Measurements from ENCODE around the gene ARFGAP3. TPM values are rescaled to one million over a fixed set of nuclear protein-coding genes. Genes with fewer than 3 reads are reported as not detected.
A peak's percentile ranks its signal among the peaks of the same experiment; 100 is the strongest.

Gene ARFGAP3
- total RNA-seq, 1 experiment from 2014 or later, result 45.1 TPM

DNA sequence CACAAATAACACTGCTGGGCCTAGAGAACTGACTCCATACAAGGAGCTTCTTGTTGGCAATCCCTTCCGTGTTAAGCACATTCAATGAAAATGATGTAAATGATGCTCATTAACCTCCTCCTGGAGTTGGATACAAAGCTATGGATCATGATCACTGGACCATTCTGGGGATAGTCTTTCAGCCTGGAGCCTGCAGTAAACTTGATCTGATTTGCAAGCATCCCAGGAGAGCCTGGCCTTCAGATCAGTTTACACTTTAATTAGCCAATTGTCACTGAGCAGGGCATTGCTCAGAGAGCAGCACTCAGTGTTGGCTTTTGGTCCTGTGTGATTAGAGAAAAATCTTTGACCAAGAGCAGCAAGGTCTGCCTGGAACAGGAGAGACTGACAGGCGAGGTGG is 45.6 kb downstream of the ARFGAP3 start:
- no peak for DNase-seq (ENCODE audit: low read depth, low spot score)
- in situ Hi-C loops (cut with HindIII; ENCODE audit: low pct_unique_long_range_greater_than_20kb, low sequenced_read_pairs), result no loop called here

DNA sequence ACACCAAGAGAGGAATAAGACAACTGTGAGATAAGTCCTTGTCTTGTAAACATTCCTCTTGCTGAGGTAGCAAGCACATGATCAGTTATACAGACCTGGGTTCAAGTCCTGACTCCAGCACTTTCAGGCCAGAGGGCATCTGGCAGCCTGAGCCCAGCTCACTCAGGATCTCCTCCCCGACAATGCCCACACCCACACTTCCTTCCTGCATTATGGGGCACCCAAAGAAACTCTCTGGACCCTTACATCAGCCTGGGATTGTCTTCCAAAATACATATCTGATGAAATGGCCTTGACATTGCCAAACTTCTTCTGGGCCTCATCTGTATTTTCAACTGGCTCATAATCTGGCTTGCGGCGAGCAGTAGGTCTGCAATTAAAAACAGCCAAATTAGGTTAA is 48.6 kb downstream of the ARFGAP3 start:
- DNase-seq (ENCODE audit: low read depth, low spot score), result no peak
- in situ Hi-C loops (cut with HindIII; ENCODE audit: low pct_unique_long_range_greater_than_20kb, low sequenced_read_pairs), result no loop called here

DNA sequence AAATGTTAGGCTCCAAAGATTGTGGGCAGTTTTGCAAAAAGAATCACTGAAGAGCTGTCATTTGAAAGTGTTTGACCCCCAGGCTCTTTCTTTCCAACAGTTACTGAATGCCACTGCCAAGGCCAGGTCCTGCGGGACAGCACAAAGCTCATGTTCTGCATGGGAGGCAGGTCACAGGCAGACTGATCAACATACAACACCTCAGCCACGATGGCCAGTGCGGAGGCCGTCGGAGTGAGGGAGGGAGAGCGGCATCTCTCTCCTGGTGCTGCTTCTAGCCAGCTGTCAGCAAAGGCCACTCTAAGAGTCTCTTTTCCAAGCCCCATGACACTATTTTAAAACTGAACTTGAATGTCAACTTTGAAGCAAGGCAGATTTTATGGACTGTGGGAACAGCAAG is 49.9 kb downstream of the ARFGAP3 start:
- in situ Hi-C loops (cut with HindIII; ENCODE audit: low pct_unique_long_range_greater_than_20kb, low sequenced_read_pairs), result no loop called here
- no peak for DNase-seq (ENCODE audit: low read depth, low spot score)

DNA sequence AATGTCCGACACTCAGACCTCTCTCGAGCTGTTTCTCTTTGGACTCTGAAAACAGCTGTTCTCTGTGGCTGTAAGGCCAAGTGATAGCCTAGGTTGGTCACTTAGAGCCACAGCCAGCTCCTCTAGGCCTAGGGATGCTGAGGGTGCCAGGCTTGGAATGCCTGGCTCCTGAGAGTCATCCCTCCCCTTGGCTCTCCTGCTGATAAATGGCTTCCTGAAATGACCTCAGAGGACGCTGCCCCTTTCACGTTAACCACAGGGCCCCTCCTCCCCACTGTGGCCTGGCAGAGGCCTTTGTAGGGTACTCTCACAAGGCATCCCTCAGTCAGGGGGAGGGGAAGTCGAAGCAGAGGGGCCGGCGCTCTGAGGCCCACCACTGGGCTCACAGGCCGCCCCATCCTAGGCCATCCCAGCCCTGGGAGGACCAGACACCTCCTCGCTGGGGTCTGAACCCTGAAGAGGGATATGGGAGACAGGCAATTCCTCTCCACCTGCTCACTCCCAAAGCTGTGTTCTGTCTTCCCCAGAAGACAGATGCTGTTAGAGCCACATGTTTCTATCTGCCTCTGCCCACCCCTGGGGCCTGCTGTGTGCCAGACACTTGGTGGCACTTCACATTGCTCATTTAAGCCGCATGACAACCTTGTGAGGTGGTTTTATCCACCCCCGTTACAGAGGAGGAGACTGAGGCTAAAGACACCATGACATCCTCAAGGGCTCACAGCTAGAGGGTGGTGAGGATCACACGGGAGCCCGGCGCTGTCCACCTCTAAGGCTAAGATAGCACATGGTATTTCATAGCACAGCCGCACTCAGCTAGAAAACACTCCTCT is 50.9 kb downstream of the ARFGAP3 start:
- no peak for DNase-seq (ENCODE audit: low read depth, low spot score)
- in situ Hi-C loops (cut with HindIII; ENCODE audit: low pct_unique_long_range_greater_than_20kb, low sequenced_read_pairs), result no loop called here

DNA sequence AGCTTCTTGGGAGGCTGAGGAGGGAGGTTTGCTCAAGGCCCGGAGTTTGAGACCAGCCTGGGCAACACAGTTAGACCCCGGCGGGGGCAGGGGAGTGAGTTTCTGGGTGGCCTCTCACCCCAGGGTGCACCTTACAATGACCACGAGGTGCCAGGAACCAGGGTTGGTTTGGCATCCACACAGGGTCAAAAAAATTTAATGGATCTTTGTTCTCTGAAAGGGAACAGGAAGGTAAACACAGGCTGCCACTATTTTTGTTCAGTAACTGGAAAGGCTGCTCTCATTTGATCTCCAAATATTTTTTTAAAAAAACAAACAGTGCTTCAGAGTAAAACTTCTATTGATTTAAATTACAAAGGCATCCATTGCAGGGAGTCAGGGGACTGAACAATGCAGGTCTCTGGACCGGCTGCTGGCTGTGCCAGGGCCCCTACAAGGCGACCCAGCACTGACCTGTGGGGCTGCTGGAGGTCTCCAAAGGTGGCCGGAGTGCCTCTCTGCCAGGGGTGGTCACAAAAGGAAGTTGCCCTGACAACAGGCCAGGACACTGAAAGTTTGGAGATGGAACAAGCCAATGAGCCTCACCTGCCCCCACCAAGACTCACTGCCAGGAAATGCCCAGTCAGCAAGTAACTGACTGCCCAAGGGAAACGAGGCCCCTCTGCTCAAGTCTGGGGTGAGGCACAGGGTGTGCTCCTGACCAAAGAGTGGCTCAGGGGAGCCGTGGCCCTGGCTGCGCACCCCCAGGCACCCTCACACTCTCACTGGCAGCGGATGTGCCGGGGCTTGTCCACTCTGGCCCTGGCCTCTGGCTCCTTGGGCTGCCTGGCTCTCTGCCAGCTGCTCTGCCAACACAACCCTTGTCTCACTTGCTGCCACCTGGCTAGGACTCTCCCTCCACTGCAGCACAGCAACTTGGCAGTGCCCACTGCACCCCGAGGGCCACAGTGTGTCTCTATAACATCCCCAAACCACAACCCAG is 51.8 kb downstream of the ARFGAP3 start:
- in situ Hi-C loops (cut with HindIII; ENCODE audit: low pct_unique_long_range_greater_than_20kb, low sequenced_read_pairs), result no loop called here
- no peak for DNase-seq (ENCODE audit: low read depth, low spot score)

DNA sequence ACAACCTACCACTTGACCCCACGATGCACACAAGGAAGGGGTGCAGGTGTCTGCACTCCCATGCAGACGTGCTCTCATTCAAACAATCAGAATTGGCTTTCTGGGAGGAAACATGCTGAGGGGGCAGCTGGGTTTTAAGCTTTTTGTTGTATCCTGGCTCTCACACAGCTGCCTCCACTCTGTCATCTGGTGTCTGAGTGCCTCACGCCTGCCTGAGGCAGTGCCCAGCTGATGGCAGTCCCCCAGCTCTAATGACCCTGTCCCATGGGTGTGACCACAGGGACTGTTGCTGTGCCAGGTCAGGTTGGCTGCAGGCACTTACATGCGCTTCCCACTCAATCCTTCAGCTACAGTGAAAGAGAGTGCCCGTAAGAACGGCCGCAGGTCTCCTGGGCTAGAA is 53.7 kb downstream of the ARFGAP3 start:
- in situ Hi-C loops (cut with HindIII; ENCODE audit: low pct_unique_long_range_greater_than_20kb, low sequenced_read_pairs), result no loop called here
- no peak for DNase-seq (ENCODE audit: low read depth, low spot score)

DNA sequence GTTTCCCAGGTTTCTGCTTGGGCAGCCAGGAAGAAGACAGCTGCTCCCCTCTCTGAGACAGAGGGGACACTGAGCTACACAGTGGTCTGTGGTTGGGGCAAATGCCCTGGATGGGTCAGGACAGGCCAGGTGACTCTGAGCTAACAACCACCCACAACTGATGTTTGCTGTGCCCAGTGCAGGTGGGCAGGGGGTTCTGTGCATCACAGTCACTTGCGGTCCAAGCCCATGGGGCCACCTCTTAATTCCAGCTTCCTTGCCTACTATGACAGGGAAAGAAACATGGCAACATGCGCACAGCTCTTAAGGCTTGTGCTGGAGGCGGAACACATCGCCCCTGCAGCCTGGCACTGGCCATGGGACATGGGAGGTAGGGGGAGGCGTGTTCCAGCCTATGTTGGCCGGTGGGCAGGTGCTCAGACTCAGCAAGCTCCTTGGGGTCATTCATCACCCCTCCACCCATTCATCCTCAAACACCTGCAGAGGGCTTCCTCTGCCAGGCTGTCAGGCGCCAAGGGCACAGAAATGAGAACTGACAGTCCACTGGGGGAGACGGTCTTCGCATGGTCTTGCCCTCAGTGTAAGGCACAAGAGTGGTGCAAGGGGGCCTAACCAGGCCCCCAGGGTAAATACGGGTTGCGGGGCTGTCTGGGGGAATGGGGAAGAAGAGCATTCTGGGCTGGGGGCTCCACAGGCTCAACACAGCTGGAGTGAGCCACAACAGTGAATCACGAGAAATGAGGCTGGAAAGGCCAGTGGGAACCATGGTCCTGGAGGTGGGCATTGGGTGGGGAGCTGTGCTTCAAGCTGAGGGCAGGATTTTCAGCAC is 55.6 kb downstream of the ARFGAP3 start:
- in situ Hi-C loops (cut with HindIII; ENCODE audit: low pct_unique_long_range_greater_than_20kb, low sequenced_read_pairs), result no loop called here
- DNase-seq (ENCODE audit: low read depth, low spot score), result no peak

DNA sequence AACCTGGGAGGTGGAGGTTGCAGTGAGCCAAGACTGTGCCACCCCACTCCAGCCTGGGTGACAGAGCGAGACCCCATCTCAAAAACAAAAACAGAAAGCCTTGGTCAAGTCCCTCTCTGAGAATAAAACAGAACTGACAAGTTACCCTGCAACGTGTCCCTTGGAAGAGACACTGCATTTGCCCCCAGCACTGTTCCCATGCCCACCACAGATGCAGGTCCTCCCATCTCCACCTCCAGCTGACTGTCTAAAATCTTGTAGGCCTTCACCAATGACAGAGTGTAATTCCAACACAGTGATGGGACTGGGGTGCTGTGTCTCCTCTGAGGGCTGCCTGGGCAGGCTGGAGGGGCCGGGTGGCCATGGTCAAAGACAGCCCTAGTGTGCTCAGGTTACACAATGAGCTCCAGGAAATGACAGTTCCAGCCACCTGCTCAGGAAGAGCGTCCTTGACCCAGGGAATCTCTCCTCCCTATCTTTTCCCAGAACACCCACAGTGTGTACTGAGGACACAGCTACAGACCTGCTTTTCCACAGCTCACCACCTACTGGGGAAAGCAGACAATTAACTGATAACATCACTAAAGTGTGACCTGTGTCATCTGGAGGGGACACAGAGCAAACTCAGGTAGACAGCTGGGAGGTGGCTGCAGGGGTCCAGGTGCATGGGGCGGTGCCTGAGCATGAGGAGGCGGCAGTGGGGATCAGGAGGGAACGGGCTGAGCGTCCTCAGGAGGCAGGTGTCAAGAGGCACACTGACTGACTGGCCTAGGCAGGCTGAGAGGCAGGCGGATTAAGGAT is 56.4 kb downstream of the ARFGAP3 start:
- in situ Hi-C loops (cut with HindIII; ENCODE audit: low pct_unique_long_range_greater_than_20kb, low sequenced_read_pairs), result no loop called here
- DNase-seq (ENCODE audit: low read depth, low spot score), result no peak

DNA sequence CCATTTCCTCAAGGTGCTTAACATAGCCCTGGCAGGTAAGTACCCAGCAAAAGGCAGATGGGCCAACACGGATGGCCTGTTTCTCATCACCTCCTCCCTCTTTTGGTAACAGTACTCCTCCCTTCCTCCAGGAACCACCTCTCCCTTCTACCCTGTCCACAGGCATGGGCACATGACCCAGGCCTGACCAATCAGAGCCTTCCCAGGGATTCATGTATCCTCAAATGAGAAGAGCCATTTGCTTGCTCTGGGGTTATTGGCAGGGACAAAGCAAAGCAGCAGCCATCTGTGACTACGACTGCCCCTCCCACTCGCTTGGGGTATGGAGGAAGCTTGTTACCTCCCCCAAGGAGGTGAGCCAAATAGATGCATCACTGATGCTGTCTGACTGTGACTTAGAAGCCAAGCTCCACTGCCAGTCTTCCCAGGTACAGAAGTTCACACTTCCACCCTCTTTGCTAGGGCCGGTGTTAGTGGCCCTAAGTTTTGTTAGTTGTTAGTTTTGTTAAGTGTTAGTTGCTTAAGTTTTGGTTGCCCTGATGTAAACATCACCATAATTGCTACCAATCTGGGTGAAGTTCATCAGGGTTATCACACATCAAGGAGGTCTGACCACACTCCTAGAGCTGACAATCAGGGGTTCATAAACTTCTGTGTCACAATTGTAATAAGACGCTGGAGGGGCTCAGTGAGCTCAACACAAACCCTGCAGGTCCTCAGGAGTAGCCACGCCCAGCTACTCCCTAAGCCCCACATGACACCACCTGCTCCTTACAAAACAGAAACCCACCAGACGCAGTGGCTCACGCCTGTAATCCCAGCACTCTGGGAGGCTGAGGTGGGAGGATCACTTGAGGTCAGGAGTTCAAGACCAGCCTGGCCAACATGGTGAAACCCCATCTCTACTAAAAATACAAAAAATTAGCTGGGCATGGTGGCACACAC is 57.3 kb downstream of the ARFGAP3 start:
- in situ Hi-C loops (cut with HindIII; ENCODE audit: low pct_unique_long_range_greater_than_20kb, low sequenced_read_pairs), result no loop called here

DNA sequence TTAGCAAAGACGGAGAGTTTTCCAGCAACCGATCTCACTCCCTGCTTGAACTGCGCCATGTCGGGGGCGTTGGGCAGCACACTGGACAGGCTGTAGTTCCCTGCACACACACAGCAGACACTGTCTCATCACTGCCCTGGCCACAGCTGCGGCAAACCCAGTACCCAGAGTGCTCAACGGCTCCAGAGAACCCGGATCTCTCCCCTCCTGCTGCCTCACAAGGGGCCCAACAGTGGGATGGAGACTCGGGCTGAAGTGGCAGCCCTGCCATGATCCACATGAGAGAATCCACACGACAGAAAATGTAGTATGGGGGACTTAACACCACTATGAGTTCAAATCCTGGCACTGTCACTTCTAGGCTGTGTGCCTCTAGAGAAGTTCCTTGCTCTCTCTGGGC is 58.0 kb downstream of the ARFGAP3 start:
- DNase-seq (ENCODE audit: low read depth, low spot score), result no peak
- in situ Hi-C loops (cut with HindIII; ENCODE audit: low pct_unique_long_range_greater_than_20kb, low sequenced_read_pairs), result no loop called here

More for the DNA sequence above, 57.3 kb downstream of the ARFGAP3 start:
- peak; percentile 51 for DNase-seq (ENCODE audit: low read depth, low spot score)

DNA sequence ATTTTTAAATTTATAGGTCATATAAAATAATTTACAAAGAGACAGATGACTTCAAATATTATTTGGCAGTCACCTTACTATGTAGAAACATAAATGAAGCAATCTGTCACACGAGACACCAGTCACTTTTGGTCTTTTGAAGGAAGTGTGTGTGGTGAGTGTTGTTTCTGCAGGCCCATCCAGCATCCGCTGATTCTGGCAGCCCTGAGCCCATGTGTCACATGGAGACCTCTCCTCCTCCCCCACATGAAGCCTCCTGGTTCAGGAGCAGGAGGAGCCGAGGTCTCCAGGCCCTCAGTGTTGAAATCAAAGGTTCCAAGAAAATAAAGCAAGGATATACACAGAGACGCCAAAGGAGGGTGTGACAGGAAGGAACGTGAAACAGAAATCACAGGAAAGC is 60.1 kb downstream of the ARFGAP3 start:
- in situ Hi-C loops (cut with HindIII; ENCODE audit: low pct_unique_long_range_greater_than_20kb, low sequenced_read_pairs), result no loop called here
- DNase-seq (ENCODE audit: low read depth, low spot score), result no peak

DNA sequence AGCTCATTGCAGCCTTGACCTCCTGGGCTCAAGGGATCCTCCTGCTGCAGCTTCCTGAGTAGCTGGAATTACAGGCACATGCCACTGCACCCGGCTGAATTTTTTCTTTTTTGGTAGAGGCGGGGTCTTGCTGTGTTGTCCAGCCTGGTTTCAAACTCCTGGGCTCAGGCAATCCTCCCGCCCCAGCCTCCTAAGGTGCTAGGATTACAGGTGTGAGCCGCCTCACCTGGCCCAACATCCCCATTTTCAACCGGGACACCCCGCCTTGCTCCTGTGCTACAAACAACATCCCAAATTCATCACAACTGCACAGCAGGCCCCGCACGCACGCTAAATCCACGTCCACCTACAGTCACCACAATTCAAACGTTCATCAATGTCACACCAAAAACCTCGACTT is 61.0 kb downstream of the ARFGAP3 start:
- in situ Hi-C loops (cut with HindIII; ENCODE audit: low pct_unique_long_range_greater_than_20kb, low sequenced_read_pairs), result no loop called here
- no peak for DNase-seq (ENCODE audit: low read depth, low spot score)

DNA sequence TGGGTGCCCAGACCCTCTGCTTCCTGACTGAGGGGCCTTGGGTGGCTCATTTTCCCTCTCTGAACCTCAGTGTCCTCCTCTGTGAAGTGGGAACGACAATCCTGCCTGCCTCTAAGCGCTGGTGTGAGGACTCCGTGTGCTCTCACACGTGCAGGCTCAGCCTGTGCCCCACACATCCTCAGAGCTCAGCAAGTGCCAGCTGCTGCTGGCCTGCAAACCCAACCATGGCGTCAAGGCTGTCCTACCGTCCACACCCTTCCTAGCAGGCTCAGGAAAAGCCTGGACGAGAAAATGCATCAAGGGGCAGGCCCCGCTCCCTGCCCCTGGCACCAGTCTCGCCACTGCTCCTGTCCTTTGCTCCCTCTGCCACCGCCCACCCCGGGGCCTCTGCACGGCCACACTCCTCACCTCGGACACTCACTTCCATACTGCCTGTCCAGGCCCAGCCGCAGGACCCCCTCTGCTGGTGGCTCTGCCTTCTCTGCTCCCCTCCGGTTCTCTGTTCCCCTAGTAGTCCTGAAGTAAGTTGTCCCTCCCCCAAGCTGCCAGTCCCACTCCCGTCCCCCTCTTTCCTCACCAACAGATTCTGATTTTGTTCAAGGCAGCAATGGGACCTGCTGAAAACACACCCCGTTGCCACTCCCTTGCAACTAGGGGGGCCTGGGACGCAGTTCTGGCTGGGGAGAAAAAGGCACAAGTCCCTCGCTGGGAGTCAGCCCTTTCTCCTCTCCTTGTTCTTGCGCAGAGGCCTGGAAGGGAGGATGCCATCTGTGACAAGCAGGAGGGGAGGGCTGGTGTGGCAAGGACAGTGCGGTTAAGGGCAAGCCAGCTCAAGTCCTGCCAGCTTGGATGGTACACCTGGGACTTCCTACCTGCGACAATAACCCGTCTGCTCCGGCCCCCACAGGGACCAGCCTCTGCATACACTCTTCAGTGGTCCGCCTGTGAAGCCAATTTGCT is 62.2 kb downstream of the ARFGAP3 start:
- DNase-seq (ENCODE audit: low read depth, low spot score), result no peak
- in situ Hi-C loops (cut with HindIII; ENCODE audit: low pct_unique_long_range_greater_than_20kb, low sequenced_read_pairs), result no loop called here

DNA sequence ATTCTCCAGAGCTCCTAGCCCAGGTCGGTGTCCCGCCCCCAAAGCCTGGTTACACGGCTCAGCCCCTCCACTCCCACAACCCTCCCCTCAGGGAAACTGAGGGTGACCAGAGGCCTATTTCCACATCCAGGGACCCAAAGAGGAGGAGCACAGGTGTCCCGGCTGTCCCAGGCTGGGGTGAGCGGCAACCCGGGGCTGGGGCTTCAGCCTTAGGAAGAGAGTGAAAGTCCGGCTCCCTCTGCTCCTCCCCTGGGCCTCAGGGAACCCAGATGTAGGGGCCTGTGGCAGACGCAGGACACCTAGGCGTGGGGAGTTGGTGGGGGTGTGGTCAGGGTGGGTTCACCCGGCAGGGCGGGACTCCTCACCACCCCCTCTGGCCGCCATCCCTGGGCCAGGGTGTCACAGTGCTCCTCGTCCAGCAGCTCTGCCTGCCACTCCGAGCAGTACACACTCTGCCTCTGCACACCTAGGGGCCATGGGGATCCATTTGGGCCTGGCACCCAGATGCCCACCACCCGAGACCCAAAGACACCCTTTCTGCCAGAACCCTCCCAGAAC is 63.1 kb downstream of the ARFGAP3 start:
- DNase-seq (ENCODE audit: low read depth, low spot score), result no peak
- in situ Hi-C loops (cut with HindIII; ENCODE audit: low pct_unique_long_range_greater_than_20kb, low sequenced_read_pairs), result no loop called here

Measured in SK-MEL-5 (cell line).